GM21381 (cell line): ENCODE results near the gene TRIM33.
"Not testable (repeated sequence)": the region's sequence is repeated elsewhere in the genome, so short reads cannot be mapped to it uniquely, and the experiment has no call there.

Source experiments
- ATAC-seq: cut with Tn5 transposase; IDR thresholded peaks from one replicate; pipeline ENCODE4 v1.9.1; 2021; ENCODE audit warnings: mild to moderate bottlenecking, moderate library complexity; ENCODE audit not compliant: unreplicated experiment

TRIM33 gene

DNA sequence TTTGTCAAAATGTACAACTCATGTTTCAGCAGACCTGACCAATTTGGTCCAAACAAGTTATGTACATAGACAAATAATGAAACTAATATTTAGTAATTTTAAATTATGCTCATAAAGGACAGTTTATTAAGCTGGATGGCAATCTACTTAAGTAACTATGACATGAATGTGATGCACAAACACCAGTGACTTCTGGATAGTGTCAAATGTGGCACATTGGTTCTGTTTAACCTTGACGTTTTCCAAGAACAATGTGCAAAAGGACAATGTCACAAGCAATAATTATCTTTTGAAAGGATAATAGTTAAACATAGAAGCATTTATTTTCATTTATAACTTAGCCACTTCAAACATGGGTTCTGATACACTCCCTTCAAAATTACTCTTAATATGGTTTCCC, 80.0 kb downstream of the TRIM33 start:
- no peak for ATAC-seq

DNA sequence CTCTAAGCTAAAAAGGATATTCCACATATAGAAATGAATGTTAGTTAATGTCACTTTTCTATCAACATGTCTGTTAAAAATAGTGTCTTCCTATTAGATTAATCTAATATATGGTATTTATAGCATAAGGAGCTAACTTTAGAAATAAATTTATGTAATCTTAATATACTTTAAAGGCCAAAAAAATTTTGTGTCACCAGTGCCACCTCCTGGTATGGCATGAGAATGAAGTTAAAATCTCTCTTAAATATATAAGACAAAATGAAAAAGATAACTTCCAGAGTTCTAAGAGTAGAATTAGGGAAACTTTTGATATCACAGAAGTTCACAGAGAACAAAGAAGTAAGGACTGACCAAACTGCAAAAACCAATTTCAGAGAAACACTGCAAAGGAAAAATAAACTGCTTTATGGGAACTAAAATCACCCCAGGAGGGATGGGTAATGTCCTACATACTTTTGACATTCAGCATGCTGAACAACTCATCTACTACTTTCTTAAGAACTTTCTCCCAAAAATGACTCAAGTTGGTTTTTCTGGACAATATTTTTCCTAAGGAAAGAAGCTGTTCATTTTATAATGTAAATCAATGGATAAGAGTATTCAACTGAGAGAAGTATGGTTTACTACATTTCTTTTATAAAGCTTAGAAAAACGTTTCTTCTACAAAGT, 82.8 kb downstream of the TRIM33 start:
- ATAC-seq, result no peak

GRCh38 chr1:114427612-114428011, 83.4 kb downstream of the TRIM33 start:
- no peak for ATAC-seq

DNA sequence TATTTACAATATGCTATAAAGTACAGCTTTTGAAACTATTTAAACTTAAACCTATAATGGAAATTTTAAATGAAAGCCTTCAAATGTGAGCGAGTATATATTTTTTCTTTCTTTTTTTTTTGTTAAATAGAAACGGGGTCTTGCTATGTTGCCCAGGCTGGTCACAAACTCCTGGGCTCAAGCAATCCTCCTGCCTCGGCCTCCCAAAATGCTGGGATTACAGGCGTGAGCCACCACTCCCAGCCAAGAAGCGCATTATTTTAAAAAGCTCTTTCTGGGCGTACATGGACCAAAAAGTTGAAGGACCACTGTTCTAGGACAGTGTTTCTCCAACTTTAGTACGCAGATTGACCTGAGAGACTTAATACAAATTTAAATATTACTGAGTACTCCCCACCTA, 87.5 kb downstream of the TRIM33 start:
- no peak for ATAC-seq

GRCh38 chr1:114418948-114419347, 92.1 kb downstream of the TRIM33 start:
- ATAC-seq, result not testable (repeated sequence)

DNA sequence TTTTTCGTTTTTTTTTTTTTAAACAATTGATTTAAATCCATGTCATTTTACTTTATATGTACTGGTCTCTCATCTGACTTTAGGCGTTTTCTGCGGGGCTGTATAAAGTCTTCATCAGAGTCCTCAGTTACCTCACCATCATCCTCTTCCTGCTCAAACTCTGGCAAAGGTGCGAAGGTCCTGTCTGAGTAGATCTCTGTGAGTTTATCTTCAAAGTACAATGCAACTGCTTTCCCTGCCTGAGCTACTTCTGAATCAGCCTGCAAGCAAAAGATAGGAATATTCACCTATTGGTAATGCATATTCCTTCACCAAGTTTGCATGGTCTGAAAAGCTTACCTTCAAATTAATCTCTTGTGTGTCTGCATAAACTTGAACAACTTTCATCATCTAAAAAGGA, 113.4 kb downstream of the TRIM33 start:
- ATAC-seq, result no peak

DNA sequence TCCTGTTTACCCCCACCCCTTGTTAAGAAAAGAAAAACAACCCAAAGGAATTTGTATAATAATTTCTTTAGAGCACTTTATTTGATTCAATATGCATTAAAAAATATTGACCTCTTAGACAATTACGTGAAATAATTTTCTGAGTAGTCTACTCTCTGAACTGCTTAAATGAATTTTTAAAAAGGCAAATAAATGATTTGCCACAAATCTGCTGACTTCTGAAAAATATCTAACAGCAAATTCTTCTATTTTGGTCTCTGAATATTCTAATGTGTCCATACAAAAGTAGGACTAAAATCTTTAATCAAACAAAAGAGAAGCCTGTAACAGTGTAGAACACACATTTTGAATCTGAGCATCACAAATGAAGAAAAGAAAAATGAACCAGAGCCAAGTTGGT, 115.1 kb downstream of the TRIM33 start:
- ATAC-seq, result no peak

- no peak for ATAC-seq
Observed at GRCh38 chr1:114390960-114391359, 120.0 kb downstream of the TRIM33 start.

DNA sequence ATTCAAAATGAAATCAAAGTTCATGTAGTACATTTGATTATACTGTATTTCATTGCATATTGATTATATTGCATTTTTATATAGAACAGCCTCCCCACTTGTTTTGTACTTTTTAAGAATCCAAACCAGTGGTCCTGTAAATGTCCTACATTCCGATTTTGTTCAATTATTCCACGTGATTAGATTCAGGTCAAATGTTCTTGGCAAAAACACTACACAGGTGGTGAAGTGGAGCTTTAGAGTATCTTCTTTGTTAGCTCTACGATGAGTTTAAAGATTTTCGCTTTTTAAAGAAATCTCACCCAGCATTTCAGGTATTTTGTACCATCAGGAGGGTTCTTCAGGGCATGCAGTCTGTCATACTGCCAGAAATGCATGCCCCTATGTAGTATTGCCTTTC, 120.6 kb downstream of the TRIM33 start:
- no peak for ATAC-seq

DNA sequence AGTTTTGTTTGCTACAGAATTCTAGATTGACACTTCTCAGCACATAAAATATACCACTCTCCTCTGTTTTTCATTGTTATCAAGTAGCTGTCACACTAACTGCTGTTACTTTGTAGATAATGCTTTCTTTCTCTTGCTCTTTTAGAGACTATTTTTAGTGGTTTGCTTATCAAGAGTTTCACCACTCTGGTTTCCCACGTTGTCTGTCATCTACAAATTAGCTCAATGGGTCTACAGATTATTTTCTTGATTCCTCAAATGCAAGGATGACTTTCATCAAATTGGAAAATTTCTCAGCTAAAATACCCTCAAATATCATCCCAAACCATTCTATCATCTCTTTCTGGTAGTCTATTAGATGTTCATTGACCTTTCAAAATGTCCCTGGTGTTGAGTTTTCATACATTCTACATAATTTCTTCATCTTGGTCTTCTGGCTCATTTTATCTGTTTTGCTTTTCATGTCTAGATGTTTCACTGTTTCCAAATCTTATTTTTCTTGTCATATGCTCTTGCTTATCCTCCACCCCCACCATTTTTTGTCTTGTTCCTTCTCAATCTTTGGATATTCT, 122.5 kb downstream of the TRIM33 start:
- ATAC-seq, result no peak

- ATAC-seq, result not testable (repeated sequence)
Observed at GRCh38 chr1:114387585-114387984, 123.4 kb downstream of the TRIM33 start.

DNA sequence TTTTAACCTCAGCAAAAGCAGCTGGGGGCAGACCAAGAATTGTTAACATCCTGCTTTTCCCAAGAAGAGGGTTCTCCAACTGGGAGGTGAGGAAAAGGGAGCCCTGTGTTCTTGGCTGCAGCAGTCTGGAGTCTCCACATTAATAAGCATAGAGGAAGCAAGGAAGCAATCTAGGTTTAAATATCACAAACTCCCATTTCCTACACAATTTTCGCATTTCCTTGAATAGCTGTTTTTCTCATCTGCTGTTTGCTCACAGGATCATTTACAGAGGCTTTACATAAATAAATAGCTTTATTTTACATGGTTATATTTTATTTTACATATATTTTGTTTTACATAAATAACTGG, 124.0 kb downstream of the TRIM33 start:
- ATAC-seq, result no peak

DNA sequence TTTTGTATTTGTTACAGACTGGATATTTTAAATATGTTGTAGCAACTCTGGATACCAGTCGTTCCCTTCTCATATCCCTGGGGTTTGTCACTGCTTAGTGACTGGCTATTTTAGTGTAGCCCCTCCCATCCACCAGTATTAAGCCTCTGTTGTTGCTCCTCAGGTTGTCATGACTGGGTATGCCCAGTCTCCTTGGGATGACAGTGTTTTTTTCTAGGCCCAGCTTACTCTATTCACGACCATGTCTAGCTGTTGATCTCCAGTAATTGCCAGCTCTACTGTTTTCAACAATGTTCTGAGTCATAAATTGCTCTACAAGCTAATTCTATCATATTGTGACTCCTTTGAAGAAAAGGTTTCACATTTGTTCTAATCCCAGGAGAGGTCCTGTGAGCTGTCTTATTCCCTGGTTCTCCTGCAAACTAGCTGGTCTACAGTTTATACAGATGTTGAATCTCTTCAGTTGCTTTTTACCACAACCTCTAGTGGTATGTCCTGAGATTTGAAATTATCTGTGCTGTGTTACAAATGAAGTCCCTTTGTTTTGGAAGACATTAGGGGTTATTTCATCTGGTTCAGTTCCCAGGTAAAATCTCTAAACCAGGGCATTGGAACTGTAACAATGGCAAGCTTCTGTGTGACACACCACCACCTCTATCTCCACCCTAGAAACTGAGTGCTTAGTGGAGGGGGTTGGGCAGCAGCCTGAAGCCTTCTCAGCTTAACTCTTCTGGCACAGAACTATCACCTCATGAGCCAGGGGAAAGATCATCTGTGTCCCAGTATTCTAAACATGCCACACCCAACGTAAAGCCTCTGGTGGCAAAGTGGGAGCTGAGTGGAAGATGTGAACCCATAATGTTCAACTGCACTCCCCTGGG, 124.6 kb downstream of the TRIM33 start:
- no peak for ATAC-seq

GRCh38 chr1:114384922-114385321, 126.1 kb downstream of the TRIM33 start:
- ATAC-seq, result no peak

GRCh38 chr1:114379987-114380386, 131.0 kb downstream of the TRIM33 start:
- no peak for ATAC-seq

DNA sequence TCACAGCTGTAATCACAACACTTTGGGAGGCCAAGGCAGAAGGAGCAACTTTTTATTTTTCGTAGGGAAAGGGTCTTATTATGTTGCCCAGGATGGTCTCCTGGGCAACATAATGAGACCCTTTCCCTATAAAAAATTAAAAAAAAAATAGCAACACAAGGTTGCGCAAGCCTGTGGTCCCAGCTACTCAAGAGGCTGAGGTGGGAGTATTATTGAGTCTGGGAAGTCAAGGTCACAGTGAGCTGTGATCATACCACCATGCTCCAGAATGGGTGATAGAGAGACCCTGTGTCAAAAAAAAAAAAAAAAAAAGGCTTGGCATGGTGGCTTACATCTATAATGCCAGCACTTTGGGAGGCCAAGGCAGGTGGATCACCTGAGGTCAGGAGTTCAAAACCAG, 131.6 kb downstream of the TRIM33 start:
- no peak for ATAC-seq

DNA sequence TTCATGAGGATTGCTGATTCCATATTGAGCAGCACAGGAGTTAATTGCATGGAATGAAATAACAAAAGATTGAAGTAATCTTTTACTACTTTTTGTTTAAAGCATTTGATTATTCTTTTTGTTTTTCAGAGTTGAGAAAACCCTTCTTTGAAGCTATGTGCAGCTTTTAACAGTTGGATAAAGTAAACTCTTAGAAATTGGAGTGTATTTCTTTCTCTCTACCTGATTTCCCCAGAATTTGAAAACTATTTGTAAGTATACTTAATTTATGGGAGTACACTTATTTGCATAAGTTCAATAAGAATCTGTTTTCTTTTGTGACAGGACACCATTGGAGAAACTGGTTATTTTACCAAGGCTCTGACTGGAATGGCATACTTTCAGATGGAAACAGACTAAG, 133.6 kb downstream of the TRIM33 start:
- no peak for ATAC-seq

DNA sequence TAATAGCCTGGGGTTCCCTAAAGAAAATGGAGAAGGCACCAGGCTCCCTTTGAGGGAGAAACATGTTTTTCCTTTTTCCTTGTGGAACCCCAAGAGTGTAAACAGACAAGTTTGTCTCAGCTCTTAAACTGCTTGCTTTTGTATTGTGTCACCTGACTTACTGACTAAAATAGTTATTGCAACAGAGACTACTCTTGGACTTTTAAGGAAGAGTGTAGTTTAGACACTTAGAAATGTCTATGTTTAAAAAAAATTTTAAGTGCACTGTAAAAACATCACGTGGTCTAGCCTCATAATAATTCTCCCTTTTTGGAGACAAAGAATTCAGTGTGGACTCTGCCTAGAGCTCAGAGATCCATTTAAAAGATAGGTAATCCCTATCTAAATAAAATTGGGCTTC, 141.1 kb downstream of the TRIM33 start:
- ATAC-seq, result no peak

GRCh38 chr1:114369266-114369919, 141.6 kb downstream of the TRIM33 start:
- not testable (repeated sequence) for ATAC-seq

DNA sequence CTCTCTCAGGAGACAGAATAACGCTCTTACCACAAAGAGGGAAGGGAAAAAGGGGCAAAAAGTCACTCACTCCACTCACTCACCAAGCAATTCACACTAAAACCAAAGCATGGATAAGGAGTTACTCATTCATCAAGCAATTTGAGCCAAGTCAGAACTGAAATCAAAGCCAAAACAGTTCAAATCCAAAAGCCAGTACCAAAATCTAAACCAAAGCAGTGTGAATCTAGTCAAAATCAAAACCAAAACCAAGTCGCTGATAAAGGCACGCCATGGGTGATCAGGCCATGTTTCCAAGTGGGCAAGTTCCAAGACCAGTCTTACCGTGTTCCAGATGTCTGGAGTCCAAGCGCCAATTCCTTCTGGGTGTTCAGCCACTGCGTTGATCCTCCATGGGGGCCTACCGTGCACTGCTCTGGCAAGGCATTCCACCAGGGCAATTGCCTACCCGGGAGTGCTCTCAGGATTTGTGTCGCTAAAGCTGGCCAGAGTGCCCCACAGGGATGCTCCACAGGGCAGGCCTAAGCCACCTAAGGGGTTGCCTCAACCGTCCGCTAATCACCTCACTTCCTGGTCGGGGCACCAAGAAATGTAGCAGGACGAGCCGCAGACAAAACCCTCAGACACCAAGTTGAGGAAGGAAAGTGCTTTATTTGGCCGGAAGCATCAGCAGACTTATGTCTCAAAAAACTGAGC, 142.3 kb downstream of the TRIM33 start:
- no peak for ATAC-seq

- no peak for ATAC-seq
Observed at GRCh38 chr1:114367810-114368209, 143.2 kb downstream of the TRIM33 start.
